Neural cell (in vitro differentiated cells): ENCODE results near the gene PRKCG.

Source experiments
- CTCF ChIP-seq: fragments of 450-650 bp; IDR thresholded peaks from 2 replicates; pipeline ENCODE4 v1.5.1; 2014; ENCODE audit warnings: antibody characterized with exemption, mild to moderate bottlenecking, moderate library complexity; ENCODE audit not compliant: poor library complexity, severe bottlenecking
- EP300 ChIP-seq: fragments of 450-650 bp; conservative IDR thresholded peaks from 2 replicates; pipeline ENCODE4 v1.6.1; 2014; ENCODE audit warnings: antibody characterized with exemption, mild to moderate bottlenecking, moderate library complexity; ENCODE audit not compliant: poor library complexity, severe bottlenecking
- EZH2 ChIP-seq: fragments of 200-600, 300-800 bp; shearing (Covaris generic), sonication (generic); IDR thresholded peaks from 2 replicates; pipeline ENCODE4 v1.6.1; 2014; ENCODE audit warnings: antibody characterized with exemption, low read length, borderline replicate concordance, mild to moderate bottlenecking; ENCODE audit not compliant: insufficient read depth, poor library complexity, severe bottlenecking
- MXI1 ChIP-seq: fragments of 450-650 bp; conservative IDR thresholded peaks from 2 replicates; pipeline ENCODE4 v1.6.1; 2014; ENCODE audit warnings: antibody characterized with exemption, mild to moderate bottlenecking; ENCODE audit not compliant: poor library complexity, severe bottlenecking
- POLR2AphosphoS5 ChIP-seq: IDR thresholded peaks from 2 replicates; pipeline ENCODE4 v1.6.1; 2012
- RAD21 ChIP-seq: fragments of 450-650 bp; conservative IDR thresholded peaks from 2 replicates; pipeline ENCODE4 v1.6.1; 2014; ENCODE audit warnings: antibody characterized with exemption, mild to moderate bottlenecking, moderate library complexity
- SMC3 ChIP-seq: fragments of 450-650 bp; conservative IDR thresholded peaks from 2 replicates; pipeline ENCODE4 v1.6.1; 2014; ENCODE audit warnings: antibody characterized with exemption, mild to moderate bottlenecking, moderate library complexity; ENCODE audit not compliant: poor library complexity
- TAF1 ChIP-seq: IDR thresholded peaks from 2 replicates; pipeline ENCODE4 v1.6.1; 2012; ENCODE audit warnings: low read depth
- TF ChIP-seq, protein P1 (sequence below): IDR thresholded peaks from 2 replicates; pipeline ENCODE4 v1.6.1; 2012; ENCODE audit warnings: borderline replicate concordance

DNA sequence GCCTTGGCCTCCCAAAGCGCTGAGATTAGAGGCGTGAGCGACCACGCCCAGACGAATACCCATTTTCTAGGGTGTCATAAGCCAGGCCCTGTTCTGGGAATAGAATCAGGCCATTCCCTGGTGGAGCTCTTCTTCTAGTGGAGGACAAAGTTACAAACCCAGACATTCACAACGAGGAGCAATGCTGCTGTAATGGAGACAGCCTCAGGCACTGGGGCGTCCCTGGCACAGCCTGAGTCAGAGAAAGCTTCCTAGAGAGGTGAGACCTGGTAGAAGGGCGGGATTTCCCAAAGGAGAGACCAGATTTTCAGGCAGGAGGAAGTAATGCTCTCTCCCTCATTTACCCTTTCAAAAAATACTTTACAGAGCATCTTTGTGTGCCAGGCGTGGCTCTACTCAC is 12.7 kb downstream of the PRKCG start:
- TF ChIP-seq CTCF: no peak
- TF ChIP-seq MXI1: no peak
- no peak for TF ChIP-seq RAD21
- no peak for TF ChIP-seq EP300
- TF ChIP-seq POLR2AphosphoS5: no peak
- no peak for TF ChIP-seq EZH2
- no peak for TF ChIP-seq TAF1
- TF ChIP-seq, protein P1, sequence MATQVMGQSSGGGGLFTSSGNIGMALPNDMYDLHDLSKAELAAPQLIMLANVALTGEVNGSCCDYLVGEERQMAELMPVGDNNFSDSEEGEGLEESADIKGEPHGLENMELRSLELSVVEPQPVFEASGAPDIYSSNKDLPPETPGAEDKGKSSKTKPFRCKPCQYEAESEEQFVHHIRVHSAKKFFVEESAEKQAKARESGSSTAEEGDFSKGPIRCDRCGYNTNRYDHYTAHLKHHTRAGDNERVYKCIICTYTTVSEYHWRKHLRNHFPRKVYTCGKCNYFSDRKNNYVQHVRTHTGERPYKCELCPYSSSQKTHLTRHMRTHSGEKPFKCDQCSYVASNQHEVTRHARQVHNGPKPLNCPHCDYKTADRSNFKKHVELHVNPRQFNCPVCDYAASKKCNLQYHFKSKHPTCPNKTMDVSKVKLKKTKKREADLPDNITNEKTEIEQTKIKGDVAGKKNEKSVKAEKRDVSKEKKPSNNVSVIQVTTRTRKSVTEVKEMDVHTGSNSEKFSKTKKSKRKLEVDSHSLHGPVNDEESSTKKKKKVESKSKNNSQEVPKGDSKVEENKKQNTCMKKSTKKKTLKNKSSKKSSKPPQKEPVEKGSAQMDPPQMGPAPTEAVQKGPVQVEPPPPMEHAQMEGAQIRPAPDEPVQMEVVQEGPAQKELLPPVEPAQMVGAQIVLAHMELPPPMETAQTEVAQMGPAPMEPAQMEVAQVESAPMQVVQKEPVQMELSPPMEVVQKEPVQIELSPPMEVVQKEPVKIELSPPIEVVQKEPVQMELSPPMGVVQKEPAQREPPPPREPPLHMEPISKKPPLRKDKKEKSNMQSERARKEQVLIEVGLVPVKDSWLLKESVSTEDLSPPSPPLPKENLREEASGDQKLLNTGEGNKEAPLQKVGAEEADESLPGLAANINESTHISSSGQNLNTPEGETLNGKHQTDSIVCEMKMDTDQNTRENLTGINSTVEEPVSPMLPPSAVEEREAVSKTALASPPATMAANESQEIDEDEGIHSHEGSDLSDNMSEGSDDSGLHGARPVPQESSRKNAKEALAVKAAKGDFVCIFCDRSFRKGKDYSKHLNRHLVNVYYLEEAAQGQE: no peak
- no peak for TF ChIP-seq SMC3
